C4-2B (cell line): ENCODE data around the gene MED13L.

ENCODE experiments used
- ZFX ChIP-seq: fragments of 450-650 bp; IDR thresholded peaks from 2 replicates; pipeline ENCODE4 v1.6.1; 2017
- TF ChIP-seq, protein P1 (sequence below): fragments of 450-650 bp; conservative IDR thresholded peaks from 2 replicates; pipeline ENCODE4 v1.5.1; 2017; ENCODE audit warnings: mild to moderate bottlenecking

DNA sequence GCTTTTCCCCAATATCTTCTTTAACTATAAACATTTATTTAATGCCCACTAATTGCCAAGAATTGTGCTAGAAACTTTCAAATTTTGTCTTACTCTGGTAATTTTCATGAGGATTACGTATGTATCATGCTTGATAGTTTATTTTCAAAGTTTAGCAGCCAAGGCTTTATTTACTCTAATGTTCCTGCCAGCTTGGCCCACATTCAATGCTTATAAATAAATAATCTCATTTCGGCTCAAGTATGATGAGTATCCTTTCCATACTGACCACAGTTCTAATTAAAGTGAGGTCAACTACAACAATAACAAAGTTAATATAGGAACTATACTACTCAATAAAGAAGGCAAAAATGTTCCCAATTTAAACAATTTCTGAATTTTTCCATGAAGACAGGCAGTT lies 259.2 kb downstream of the MED13L start:
- no peak for TF ChIP-seq ZFX
- TF ChIP-seq, protein P1, sequence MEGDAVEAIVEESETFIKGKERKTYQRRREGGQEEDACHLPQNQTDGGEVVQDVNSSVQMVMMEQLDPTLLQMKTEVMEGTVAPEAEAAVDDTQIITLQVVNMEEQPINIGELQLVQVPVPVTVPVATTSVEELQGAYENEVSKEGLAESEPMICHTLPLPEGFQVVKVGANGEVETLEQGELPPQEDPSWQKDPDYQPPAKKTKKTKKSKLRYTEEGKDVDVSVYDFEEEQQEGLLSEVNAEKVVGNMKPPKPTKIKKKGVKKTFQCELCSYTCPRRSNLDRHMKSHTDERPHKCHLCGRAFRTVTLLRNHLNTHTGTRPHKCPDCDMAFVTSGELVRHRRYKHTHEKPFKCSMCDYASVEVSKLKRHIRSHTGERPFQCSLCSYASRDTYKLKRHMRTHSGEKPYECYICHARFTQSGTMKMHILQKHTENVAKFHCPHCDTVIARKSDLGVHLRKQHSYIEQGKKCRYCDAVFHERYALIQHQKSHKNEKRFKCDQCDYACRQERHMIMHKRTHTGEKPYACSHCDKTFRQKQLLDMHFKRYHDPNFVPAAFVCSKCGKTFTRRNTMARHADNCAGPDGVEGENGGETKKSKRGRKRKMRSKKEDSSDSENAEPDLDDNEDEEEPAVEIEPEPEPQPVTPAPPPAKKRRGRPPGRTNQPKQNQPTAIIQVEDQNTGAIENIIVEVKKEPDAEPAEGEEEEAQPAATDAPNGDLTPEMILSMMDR, result no peak
